ENCODE data around the gene CNTNAP2. TPM values are rescaled to one million over a fixed set of nuclear protein-coding genes. Genes with fewer than 3 reads are reported as not detected.

Gene CNTNAP2
- polyA plus RNA-seq, 4 donors = 0.54 to 10.1 (median 2.6) TPM

- Histone ChIP-seq H3K36me3 (ENCODE audit: control insufficient read depth in 3 of 3, insufficient read depth in 2 of 3, low read depth in 1 of 3, low read length in 3 of 3) (no peaks in the 10 kb centered on the region), H3K4me3 (ENCODE audit: low read depth in 1 of 3, low read length in 3 of 3) (no peak overlapping the region), H3K4me1 (ENCODE audit: control insufficient read depth in 3 of 3, insufficient read depth in 2 of 3, low read depth in 1 of 3, low read length in 2 of 3) (no peaks in the 10 kb centered on the region), H3K27me3 (ENCODE audit: control insufficient read depth in 3 of 3, insufficient read depth in 3 of 3, low read length in 3 of 3) (no peaks in the 10 kb centered on the region), H3K27ac (ENCODE audit: low read depth in 1 of 3, low read length in 2 of 3) (no peak overlapping the region), H3K9me3 (ENCODE audit: control insufficient read depth in 2 of 2, insufficient read depth in 1 of 2, low read depth in 1 of 2, low read length in 1 of 2) (no peaks in the 10 kb centered on the region)
- 83 to 88% (median 84%) methylated on average over 1 of the region's 1 CpG for WGBS, 3 donors
- FAIRE-seq = no peak
- DNase-seq = no peak
Observed at GRCh38 chr7:147161405-147161804, 1044.8 kb downstream of the CNTNAP2 start.

GRCh38 chr7:147170341-147171012 is 1053.9 kb downstream of the CNTNAP2 start:
- no peak for DNase-seq
- 72 to 76% (median 72%) methylated on average over 14 of the region's 14 CpGs for WGBS, 3 donors
- Histone ChIP-seq H3K9me3 (ENCODE audit: control insufficient read depth in 2 of 2, insufficient read depth in 1 of 2, low read depth in 1 of 2, low read length in 1 of 2) (no peaks in the 10 kb centered on the region), H3K36me3 (ENCODE audit: control insufficient read depth in 3 of 3, insufficient read depth in 2 of 3, low read depth in 1 of 3, low read length in 3 of 3) (no peaks in the 10 kb centered on the region), H3K4me3 (ENCODE audit: low read depth in 1 of 3, low read length in 3 of 3) (no peak overlapping the region), H3K27ac (ENCODE audit: low read depth in 1 of 3, low read length in 2 of 3) (no peak overlapping the region), H3K4me1 (ENCODE audit: control insufficient read depth in 3 of 3, insufficient read depth in 2 of 3, low read depth in 1 of 3, low read length in 2 of 3) (no peaks in the 10 kb centered on the region), H3K27me3 (ENCODE audit: control insufficient read depth in 3 of 3, insufficient read depth in 3 of 3, low read length in 3 of 3) (no peaks in the 10 kb centered on the region)
- no peak for FAIRE-seq

GRCh38 chr7:147171013-147171391 is 1054.4 kb downstream of the CNTNAP2 start:
- FAIRE-seq (no peak), DNase-seq (no peak)
- 71 to 78% (median 72%) methylated on average over 6 of the region's 6 CpGs for whole genome bisulfite sequencing, 3 donors
- Histone ChIP-seq H3K9me3 (ENCODE audit: control insufficient read depth in 2 of 2, insufficient read depth in 1 of 2, low read depth in 1 of 2, low read length in 1 of 2) (no peaks in the 10 kb centered on the region), H3K27me3 (ENCODE audit: control insufficient read depth in 3 of 3, insufficient read depth in 3 of 3, low read length in 3 of 3) (no peaks in the 10 kb centered on the region), H3K36me3 (ENCODE audit: control insufficient read depth in 3 of 3, insufficient read depth in 2 of 3, low read depth in 1 of 3, low read length in 3 of 3) (no peaks in the 10 kb centered on the region), H3K4me3 (ENCODE audit: low read depth in 1 of 3, low read length in 3 of 3) (no peak overlapping the region), H3K27ac (ENCODE audit: low read depth in 1 of 3, low read length in 2 of 3) (no peak overlapping the region), H3K4me1 (ENCODE audit: control insufficient read depth in 3 of 3, insufficient read depth in 2 of 3, low read depth in 1 of 3, low read length in 2 of 3) (no peaks in the 10 kb centered on the region)

- no peak for FAIRE-seq
- no peak overlapping the region for H3K4me3 ChIP-seq (ENCODE audit: low read depth in 1 of 3, low read length in 3 of 3)
Observed at GRCh38 chr7:147173883-147174282, 1057.3 kb downstream of the CNTNAP2 start.

GRCh38 chr7:147182874-147183273 is 1066.3 kb downstream of the CNTNAP2 start:
- H3K4me3 ChIP-seq (ENCODE audit: low read depth in 1 of 3, low read length in 3 of 3) = no peak overlapping the region

More at GRCh38 chr7:147173883-147174282, 1057.3 kb downstream of the CNTNAP2 start:
- no peak for DNase-seq
- Histone ChIP-seq H3K4me1 (ENCODE audit: control insufficient read depth in 3 of 3, insufficient read depth in 2 of 3, low read depth in 1 of 3, low read length in 2 of 3) (no peaks in the 10 kb centered on the region), H3K36me3 (ENCODE audit: control insufficient read depth in 3 of 3, insufficient read depth in 2 of 3, low read depth in 1 of 3, low read length in 3 of 3) (no peaks in the 10 kb centered on the region), H3K27ac (ENCODE audit: low read depth in 1 of 3, low read length in 2 of 3) (no peak overlapping the region), H3K9me3 (ENCODE audit: control insufficient read depth in 2 of 2, insufficient read depth in 1 of 2, low read depth in 1 of 2, low read length in 1 of 2) (no peaks in the 10 kb centered on the region), H3K27me3 (ENCODE audit: control insufficient read depth in 3 of 3, insufficient read depth in 3 of 3, low read length in 3 of 3) (no peaks in the 10 kb centered on the region)

GRCh38 chr7:147183276-147183675 is 1066.7 kb downstream of the CNTNAP2 start:
- FAIRE-seq = no peak
- WGBS, 3 donors = 61 to 73% (median 69%) methylated on average over 2 of the region's 2 CpGs
- Histone ChIP-seq H3K4me3 (ENCODE audit: low read depth in 1 of 3, low read length in 3 of 3) (no peak overlapping the region), H3K27ac (ENCODE audit: low read depth in 1 of 3, low read length in 2 of 3) (no peak overlapping the region), H3K4me1 (ENCODE audit: control insufficient read depth in 3 of 3, insufficient read depth in 2 of 3, low read depth in 1 of 3, low read length in 2 of 3) (no peaks in the 10 kb centered on the region), H3K36me3 (ENCODE audit: control insufficient read depth in 3 of 3, insufficient read depth in 2 of 3, low read depth in 1 of 3, low read length in 3 of 3) (no peaks in the 10 kb centered on the region), H3K27me3 (ENCODE audit: control insufficient read depth in 3 of 3, insufficient read depth in 3 of 3, low read length in 3 of 3) (no peaks in the 10 kb centered on the region), H3K9me3 (ENCODE audit: control insufficient read depth in 2 of 2, insufficient read depth in 1 of 2, low read depth in 1 of 2, low read length in 1 of 2) (no peaks in the 10 kb centered on the region)
- DNase-seq = no peak

More at GRCh38 chr7:147182874-147183273, 1066.3 kb downstream of the CNTNAP2 start:
- Histone ChIP-seq H3K27me3 (ENCODE audit: control insufficient read depth in 3 of 3, insufficient read depth in 3 of 3, low read length in 3 of 3) (no peaks in the 10 kb centered on the region), H3K9me3 (ENCODE audit: control insufficient read depth in 2 of 2, insufficient read depth in 1 of 2, low read depth in 1 of 2, low read length in 1 of 2) (no peaks in the 10 kb centered on the region), H3K4me1 (ENCODE audit: control insufficient read depth in 3 of 3, insufficient read depth in 2 of 3, low read depth in 1 of 3, low read length in 2 of 3) (no peaks in the 10 kb centered on the region), H3K27ac (ENCODE audit: low read depth in 1 of 3, low read length in 2 of 3) (no peak overlapping the region), H3K36me3 (ENCODE audit: control insufficient read depth in 3 of 3, insufficient read depth in 2 of 3, low read depth in 1 of 3, low read length in 3 of 3) (no peaks in the 10 kb centered on the region)
- FAIRE-seq (no peak), DNase-seq (no peak)

GRCh38 chr7:147188467-147188866 is 1071.9 kb downstream of the CNTNAP2 start:
- no peak for DNase-seq
- Histone ChIP-seq H3K9me3 (ENCODE audit: control insufficient read depth in 2 of 2, insufficient read depth in 1 of 2, low read depth in 1 of 2, low read length in 1 of 2) (no peaks in the 10 kb centered on the region), H3K4me1 (ENCODE audit: control insufficient read depth in 3 of 3, insufficient read depth in 2 of 3, low read depth in 1 of 3, low read length in 2 of 3) (no peaks in the 10 kb centered on the region), H3K36me3 (ENCODE audit: control insufficient read depth in 3 of 3, insufficient read depth in 2 of 3, low read depth in 1 of 3, low read length in 3 of 3) (no peaks in the 10 kb centered on the region), H3K27me3 (ENCODE audit: control insufficient read depth in 3 of 3, insufficient read depth in 3 of 3, low read length in 3 of 3) (no peaks in the 10 kb centered on the region), H3K4me3 (ENCODE audit: low read depth in 1 of 3, low read length in 3 of 3) (no peak overlapping the region), H3K27ac (ENCODE audit: low read depth in 1 of 3, low read length in 2 of 3) (no peak overlapping the region)
- 61 to 79% (median 77%) methylated on average over 1 of the region's 1 CpG for WGBS, 3 donors
- FAIRE-seq = no peak

- no peak for FAIRE-seq
- no peaks in the 10 kb centered on the region for H3K4me1 ChIP-seq (ENCODE audit: control insufficient read depth in 3 of 3, insufficient read depth in 2 of 3, low read depth in 1 of 3, low read length in 2 of 3)
- H3K9me3 ChIP-seq (ENCODE audit: control insufficient read depth in 2 of 2, insufficient read depth in 1 of 2, low read depth in 1 of 2, low read length in 1 of 2) = no peaks in the 10 kb centered on the region
- no peak for DNase-seq
- no peak overlapping the region for H3K27ac ChIP-seq (ENCODE audit: low read depth in 1 of 3, low read length in 2 of 3)
- H3K27me3 ChIP-seq (ENCODE audit: control insufficient read depth in 3 of 3, insufficient read depth in 3 of 3, low read length in 3 of 3) = no peaks in the 10 kb centered on the region
- no peak overlapping the region for H3K4me3 ChIP-seq (ENCODE audit: low read depth in 1 of 3, low read length in 3 of 3)
- no peaks in the 10 kb centered on the region for H3K36me3 ChIP-seq (ENCODE audit: control insufficient read depth in 3 of 3, insufficient read depth in 2 of 3, low read depth in 1 of 3, low read length in 3 of 3)
Observed at GRCh38 chr7:147193476-147193875, 1076.9 kb downstream of the CNTNAP2 start.

- 88 to 93% (median 92%) methylated on average over 5 of the region's 5 CpGs for WGBS, 3 donors
- H3K36me3 ChIP-seq (ENCODE audit: control insufficient read depth in 3 of 3, insufficient read depth in 2 of 3, low read depth in 1 of 3, low read length in 3 of 3) = no peaks in the 10 kb centered on the region
- no peak overlapping the region for H3K4me3 ChIP-seq (ENCODE audit: low read depth in 1 of 3, low read length in 3 of 3)
- no peak for FAIRE-seq
- H3K4me1 ChIP-seq (ENCODE audit: control insufficient read depth in 3 of 3, insufficient read depth in 2 of 3, low read depth in 1 of 3, low read length in 2 of 3) = no peaks in the 10 kb centered on the region
- no peak overlapping the region for H3K27ac ChIP-seq (ENCODE audit: low read depth in 1 of 3, low read length in 2 of 3)
- no peaks in the 10 kb centered on the region for H3K9me3 ChIP-seq (ENCODE audit: control insufficient read depth in 2 of 2, insufficient read depth in 1 of 2, low read depth in 1 of 2, low read length in 1 of 2)
- DNase-seq = no peak
- no peaks in the 10 kb centered on the region for H3K27me3 ChIP-seq (ENCODE audit: control insufficient read depth in 3 of 3, insufficient read depth in 3 of 3, low read length in 3 of 3)
Observed at GRCh38 chr7:147196481-147196880, 1079.9 kb downstream of the CNTNAP2 start.

Data from small intestine (tissue), 7 donors.